Natural killer cell (primary cell): ENCODE data around the gene ASTN2. TPM values are rescaled to one million over a fixed set of nuclear protein-coding genes. Genes with fewer than 3 reads are reported as not detected.

Experiments
- ATAC-seq, 3 donors: fragments of 150-1000 bp in 2 of 3; fragments of 200-7000 bp in 1 of 3; cut with Tn5 transposase; 1 replicate in 1 of 3; 2 replicates in 2 of 3; pipeline ENCODE4 v1.10.0; 2021; ENCODE audit warnings: mild to moderate bottlenecking in 2 of 3, moderate library complexity in 2 of 3
- DNase-seq, 2 donors: peaks; one replicate each; pipeline versions ENCODE4 v3.0.0 to v3.0.0-alpha.2; 2013 to 2021; ENCODE audit warnings: mixed read lengths in 1 of 2
- H3K27ac ChIP-seq: one replicate; pipeline ENCODE4 v1.5.1; 2013; ENCODE audit warnings: mild to moderate bottlenecking, low read length
- H3K27me3 ChIP-seq: one replicate; pipeline ENCODE4 v1.6.1; 2013; ENCODE audit warnings: low read length; ENCODE audit not compliant: control insufficient read depth, insufficient read depth
- H3K36me3 ChIP-seq: one replicate; pipeline ENCODE4 v1.6.1; 2013; ENCODE audit warnings: low read length; ENCODE audit not compliant: control insufficient read depth, insufficient read depth
- H3K4me1 ChIP-seq: one replicate; pipeline ENCODE4 v1.6.1; 2013; ENCODE audit warnings: low read length; ENCODE audit not compliant: control insufficient read depth, insufficient read depth
- H3K4me3 ChIP-seq: one replicate; pipeline ENCODE4 v1.5.1; 2013; ENCODE audit warnings: low read length
- H3K9me3 ChIP-seq: one replicate; pipeline ENCODE4 v1.6.1; 2013; ENCODE audit warnings: low read length; ENCODE audit not compliant: control insufficient read depth, insufficient read depth
- H3K27ac Mint-ChIP-seq, 2 donors: one replicate each; pipeline ENCODE4 v1.8.0; 2022; ENCODE audit warnings: mild to moderate bottlenecking in 2 of 2, mixed read lengths in 2 of 2, moderate library complexity in 1 of 2
- H3K27me3 Mint-ChIP-seq, 2 donors: one replicate each; pipeline ENCODE4 v1.8.0; 2022; ENCODE audit warnings: low read depth in 2 of 2, mixed read lengths in 2 of 2
- H3K36me3 Mint-ChIP-seq: one replicate; pipeline ENCODE4 v1.8.0; 2022; ENCODE audit warnings: mixed read lengths
- H3K4me1 Mint-ChIP-seq, 2 donors: one replicate each; pipeline ENCODE4 v1.8.0; 2022; ENCODE audit warnings: mixed read lengths in 2 of 2
- H3K4me3 Mint-ChIP-seq: one replicate; pipeline ENCODE4 v1.8.0; 2022; ENCODE audit warnings: mild to moderate bottlenecking, moderate library complexity, mixed read lengths
- H3K9me3 Mint-ChIP-seq, 2 donors: one replicate each; pipeline ENCODE4 v1.8.0; 2022; ENCODE audit warnings: mixed read lengths in 2 of 2
- CTCF ChIP-seq: fragments of 200-600 bp; IDR thresholded peaks from one replicate; pipeline ENCODE4 v1.8.0; 2022; ENCODE audit warnings: antibody characterized with exemption
- WGBS: methylation state at CpG from one replicate; pipeline ENCODE4 v1.1.7; 2013; ENCODE audit warnings: missing lambda C conversion rate; ENCODE audit not compliant: insufficient coverage; 5-methylcytosine and 5-hydroxymethylcytosine counted together
- intact Hi-C: fragments of 100-400 bp; cut with micrococcal nuclease; formaldehyde crosslinking; loops from one replicate; pipeline ENCODE4 v1.14.2; 2022
- total RNA-seq, 4 donors: library from RNA; stranded (reverse); fragments of 120-200 nt in 1 of 4; gene quantifications; one replicate each; pipeline versions ENCODE4 v1.2.3 to v1.2.4, GENCODE V29; 2013 to 2022

Gene ASTN2
- total RNA-seq, 3 donors from 2014 or later (not counting 1 experiment from before 2014, with no cell fraction given), result 3.0 to 3.5 (median 3.2) TPM

- no peaks in the 10 kb centered on the region for H3K36me3 Mint-ChIP-seq
- no peak overlapping the region for H3K27ac Mint-ChIP-seq
- H3K4me3 Mint-ChIP-seq, result no peak overlapping the region
- no peaks in the 10 kb centered on the region for H3K4me1 ChIP-seq
- DNase-seq, result no peak
- H3K27me3 Mint-ChIP-seq, result no peaks in the 10 kb centered on the region
- WGBS, result 96% methylated on average over 8 of the region's 8 CpGs
- H3K27me3 ChIP-seq, result no peaks in the 10 kb centered on the region
- H3K4me1 Mint-ChIP-seq, result peaks cover 10 to 11% of the 10 kb centered on the region in 2 donors
- no peaks in the 10 kb centered on the region for H3K9me3 ChIP-seq
- no peak overlapping the region for H3K27ac ChIP-seq
- no peak for ATAC-seq
- no peaks in the 10 kb centered on the region for H3K36me3 ChIP-seq
- intact Hi-C loops, result no loop called here
- H3K9me3 Mint-ChIP-seq, result no peaks in the 10 kb centered on the region
- H3K4me3 ChIP-seq, result no peak overlapping the region
- no peak for TF ChIP-seq CTCF
These were observed 708.3 kb downstream of the ASTN2 start for GRCh38 chr9:116706310-116707290.

GRCh38 chr9:116705531-116705930, 709.3 kb downstream of the ASTN2 start:
- H3K9me3 ChIP-seq, result no peaks in the 10 kb centered on the region

GRCh38 chr9:116704470-116704869, 710.4 kb downstream of the ASTN2 start:
- Histone ChIP-seq H3K36me3 (peaks cover 8% of the 10 kb centered on the region), H3K27me3 (no peaks in the 10 kb centered on the region), H3K4me1 (no peaks in the 10 kb centered on the region), H3K4me3 (no peak overlapping the region), H3K27ac (no peak overlapping the region), H3K9me3 (no peaks in the 10 kb centered on the region)
- Mint-ChIP-seq H3K36me3 (peaks cover 17% of the 10 kb centered on the region), H3K4me3 (no peak overlapping the region), H3K27ac (no peak overlapping the region), H3K27me3 (no peaks in the 10 kb centered on the region), H3K4me1 (peaks cover 21 to 28% of the 10 kb centered on the region in 2 donors), H3K9me3 (no peaks in the 10 kb centered on the region)
- DNase-seq, result no peak
- no peak for TF ChIP-seq CTCF
- intact Hi-C loops, result no loop called here
- no peak for ATAC-seq

More at GRCh38 chr9:116705531-116705930, 709.3 kb downstream of the ASTN2 start:
- no peak for DNase-seq
- H3K4me3 Mint-ChIP-seq, result no peak overlapping the region
- no peaks in the 10 kb centered on the region for H3K27me3 Mint-ChIP-seq
- peaks cover 8% of the 10 kb centered on the region for H3K36me3 Mint-ChIP-seq
- TF ChIP-seq CTCF, result no peak
- Histone ChIP-seq H3K4me1 (no peaks in the 10 kb centered on the region), H3K27me3 (no peaks in the 10 kb centered on the region), H3K4me3 (no peak overlapping the region), H3K27ac (no peak overlapping the region), H3K36me3 (peaks cover 2% of the 10 kb centered on the region)
- 81% methylated on average over 1 of the region's 1 CpG for WGBS
- intact Hi-C loops, result no loop called here
- no peak for ATAC-seq
- H3K27ac Mint-ChIP-seq, result no peak overlapping the region
- no peaks in the 10 kb centered on the region for H3K9me3 Mint-ChIP-seq
- peaks cover 21% of the 10 kb centered on the region in 2 donors for H3K4me1 Mint-ChIP-seq
